HG02678 (cell line): ENCODE results near the gene UBE2U.

Source experiments
- ATAC-seq: cut with Tn5 transposase; IDR thresholded peaks from one replicate; pipeline ENCODE4 v1.9.1; 2021; ENCODE audit warnings: mild to moderate bottlenecking, moderate library complexity; ENCODE audit not compliant: unreplicated experiment

UBE2U gene

GRCh38 chr1:64290420-64290819 is 87.0 kb downstream of the UBE2U start:
- no peak for ATAC-seq

- ATAC-seq = no peak
These were observed 88.5 kb downstream of the UBE2U start for GRCh38 chr1:64291931-64292330.

- no peak for ATAC-seq
These were observed 89.0 kb downstream of the UBE2U start for GRCh38 chr1:64292399-64292798.

- no peak for ATAC-seq
These were observed 90.4 kb downstream of the UBE2U start for GRCh38 chr1:64293820-64294219.

- no peak for ATAC-seq
These were observed 91.7 kb downstream of the UBE2U start for GRCh38 chr1:64295136-64295535.

- no peak for ATAC-seq
These were observed 92.1 kb downstream of the UBE2U start for GRCh38 chr1:64295561-64295960.

- no peak for ATAC-seq
These were observed 93.0 kb downstream of the UBE2U start for GRCh38 chr1:64296459-64296858.

GRCh38 chr1:64302194-64302593 is 98.8 kb downstream of the UBE2U start:
- ATAC-seq = no peak

- no peak for ATAC-seq
These were observed 99.5 kb downstream of the UBE2U start for GRCh38 chr1:64302971-64303370.

- ATAC-seq = no peak
These were observed 101.4 kb downstream of the UBE2U start for GRCh38 chr1:64304823-64305222.

GRCh38 chr1:64308866-64309265 is 105.4 kb downstream of the UBE2U start:
- ATAC-seq = no peak

- ATAC-seq = no peak
These were observed 106.0 kb downstream of the UBE2U start for GRCh38 chr1:64309431-64309831.

GRCh38 chr1:64310760-64311159 is 107.3 kb downstream of the UBE2U start:
- no peak for ATAC-seq

GRCh38 chr1:64312431-64312830 is 109.0 kb downstream of the UBE2U start:
- ATAC-seq = no peak

- ATAC-seq = no peak
These were observed 112.0 kb downstream of the UBE2U start for GRCh38 chr1:64315402-64315801.
